ENCODE data around the gene LETM1. TPM values are rescaled to one million over a fixed set of nuclear protein-coding genes. Genes with fewer than 3 reads are reported as not detected.

The LETM1 gene
- total and polyA plus RNA-seq, 2 of the 13 experiments (the other 11 are each of a cell fraction or from before 2014, with no cell fraction given), result 9.7 to 41.6 TPM

DNA sequence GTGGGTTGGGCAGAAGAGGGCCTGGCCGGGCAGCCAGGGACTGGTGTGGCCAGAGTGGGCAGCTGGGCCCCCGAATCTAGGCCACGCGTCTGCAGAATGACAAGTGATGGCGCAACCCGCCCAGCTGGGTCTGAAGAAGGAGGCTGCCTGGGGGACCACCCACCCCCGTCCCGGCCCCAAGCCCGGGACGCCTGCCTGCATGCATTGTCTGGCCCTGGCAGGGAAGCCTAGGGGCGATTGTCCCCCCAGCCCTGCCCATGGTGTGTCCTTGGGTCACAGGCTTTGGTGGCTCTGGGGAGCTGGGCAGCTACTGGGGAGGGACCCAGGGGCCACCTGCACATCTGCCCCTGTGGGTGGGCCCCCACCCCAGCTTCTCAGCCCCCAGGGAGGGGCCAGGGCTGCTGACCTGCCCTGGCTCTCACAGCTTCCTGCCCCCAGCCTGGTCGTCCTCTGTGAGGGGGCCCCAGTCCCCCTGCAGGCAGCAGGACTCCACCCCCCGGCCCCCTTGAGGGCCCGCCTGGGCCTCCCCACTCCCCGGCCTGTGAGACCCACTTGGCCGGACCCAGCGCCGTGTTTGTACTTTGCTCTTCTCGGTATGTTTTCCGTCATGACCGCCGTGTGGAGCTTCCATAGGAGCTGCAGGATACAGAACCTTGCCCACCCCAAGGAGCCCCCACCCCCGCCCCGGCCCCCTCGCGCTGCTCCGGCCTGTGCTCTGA, 57.9 kb downstream of the LETM1 start (continued):
- TF ChIP-seq ZNF383 (CRISPR knock-in tag; IDR thresholded peaks at IDR 0.05; ENCODE audit: borderline replicate concordance), result no peak
- TF ChIP-seq, protein P1, sequence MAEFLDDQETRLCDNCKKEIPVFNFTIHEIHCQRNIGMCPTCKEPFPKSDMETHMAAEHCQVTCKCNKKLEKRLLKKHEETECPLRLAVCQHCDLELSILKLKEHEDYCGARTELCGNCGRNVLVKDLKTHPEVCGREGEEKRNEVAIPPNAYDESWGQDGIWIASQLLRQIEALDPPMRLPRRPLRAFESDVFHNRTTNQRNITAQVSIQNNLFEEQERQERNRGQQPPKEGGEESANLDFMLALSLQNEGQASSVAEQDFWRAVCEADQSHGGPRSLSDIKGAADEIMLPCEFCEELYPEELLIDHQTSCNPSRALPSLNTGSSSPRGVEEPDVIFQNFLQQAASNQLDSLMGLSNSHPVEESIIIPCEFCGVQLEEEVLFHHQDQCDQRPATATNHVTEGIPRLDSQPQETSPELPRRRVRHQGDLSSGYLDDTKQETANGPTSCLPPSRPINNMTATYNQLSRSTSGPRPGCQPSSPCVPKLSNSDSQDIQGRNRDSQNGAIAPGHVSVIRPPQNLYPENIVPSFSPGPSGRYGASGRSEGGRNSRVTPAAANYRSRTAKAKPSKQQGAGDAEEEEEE (CRISPR knock-in tag; IDR thresholded peaks at IDR 0.05; ENCODE audit: borderline replicate concordance), result 0 out of 2 replicates have a peak, but pooled peaks have one; percentile 23
- TF ChIP-seq ELF4 (CRISPR knock-in tag; IDR thresholded peaks at IDR 0.05; ENCODE audit: borderline replicate concordance), result no peak
- no peak for TF ChIP-seq ZFYVE20 (CRISPR knock-in tag; IDR thresholded peaks at IDR 0.05; ENCODE audit: borderline replicate concordance, low read depth)
- TF ChIP-seq, protein P2, sequence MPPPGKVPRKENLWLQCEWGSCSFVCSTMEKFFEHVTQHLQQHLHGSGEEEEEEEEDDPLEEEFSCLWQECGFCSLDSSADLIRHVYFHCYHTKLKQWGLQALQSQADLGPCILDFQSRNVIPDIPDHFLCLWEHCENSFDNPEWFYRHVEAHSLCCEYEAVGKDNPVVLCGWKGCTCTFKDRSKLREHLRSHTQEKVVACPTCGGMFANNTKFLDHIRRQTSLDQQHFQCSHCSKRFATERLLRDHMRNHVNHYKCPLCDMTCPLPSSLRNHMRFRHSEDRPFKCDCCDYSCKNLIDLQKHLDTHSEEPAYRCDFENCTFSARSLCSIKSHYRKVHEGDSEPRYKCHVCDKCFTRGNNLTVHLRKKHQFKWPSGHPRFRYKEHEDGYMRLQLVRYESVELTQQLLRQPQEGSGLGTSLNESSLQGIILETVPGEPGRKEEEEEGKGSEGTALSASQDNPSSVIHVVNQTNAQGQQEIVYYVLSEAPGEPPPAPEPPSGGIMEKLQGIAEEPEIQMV (CRISPR knock-in tag; IDR thresholded peaks at IDR 0.05; ENCODE audit: low read depth), result no peak
- TF ChIP-seq, protein P3, sequence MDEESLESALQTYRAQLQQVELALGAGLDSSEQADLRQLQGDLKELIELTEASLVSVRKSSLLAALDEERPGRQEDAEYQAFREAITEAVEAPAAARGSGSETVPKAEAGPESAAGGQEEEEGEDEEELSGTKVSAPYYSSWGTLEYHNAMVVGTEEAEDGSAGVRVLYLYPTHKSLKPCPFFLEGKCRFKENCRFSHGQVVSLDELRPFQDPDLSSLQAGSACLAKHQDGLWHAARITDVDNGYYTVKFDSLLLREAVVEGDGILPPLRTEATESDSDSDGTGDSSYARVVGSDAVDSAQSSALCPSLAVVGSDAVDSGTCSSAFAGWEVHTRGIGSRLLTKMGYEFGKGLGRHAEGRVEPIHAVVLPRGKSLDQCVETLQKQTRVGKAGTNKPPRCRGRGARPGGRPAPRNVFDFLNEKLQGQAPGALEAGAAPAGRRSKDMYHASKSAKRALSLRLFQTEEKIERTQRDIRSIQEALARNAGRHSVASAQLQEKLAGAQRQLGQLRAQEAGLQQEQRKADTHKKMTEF (CRISPR knock-in tag; IDR thresholded peaks at IDR 0.05), result peak; percentile 51; the same call in 1 of the 2 replicates
- no peak for TF ChIP-seq FOXO1 (CRISPR knock-in tag; IDR thresholded peaks at IDR 0.05)
- TF ChIP-seq ZNF20 (CRISPR knock-in tag; IDR thresholded peaks at IDR 0.05), result no peak
- no peak for TF ChIP-seq ZNF7 (CRISPR knock-in tag; IDR thresholded peaks at IDR 0.05)
- peak; percentile 65; the same call in 1 of the 2 replicates for TF ChIP-seq SP5 (CRISPR knock-in tag; IDR thresholded peaks at IDR 0.05; ENCODE audit: borderline replicate concordance, low read depth)
- TF ChIP-seq ZNF335 (CRISPR knock-in tag; IDR thresholded peaks at IDR 0.05), result no peak
- no peak for TF ChIP-seq ZFP41 (CRISPR knock-in tag; IDR thresholded peaks at IDR 0.05; ENCODE audit: borderline replicate concordance)
- TF ChIP-seq SP4 (CRISPR knock-in tag; IDR thresholded peaks at IDR 0.05), result no peak
- no peak for TF ChIP-seq ZNF572 (CRISPR knock-in tag; IDR thresholded peaks at IDR 0.05)
- no peak for TF ChIP-seq DNMT3B (CRISPR knock-in tag; conservative IDR thresholded peaks at IDR 0.05)
- no peak for TF ChIP-seq MTA3 (CRISPR knock-in tag; IDR thresholded peaks at IDR 0.05)
- TF ChIP-seq RBFOX2 (IDR thresholded peaks at IDR 0.05; ENCODE audit: low read depth, low read length), result peak; percentile 92
- no peak for TF ChIP-seq KDM1A (CRISPR knock-in tag; IDR thresholded peaks at IDR 0.05)
- no peak for TF ChIP-seq CBX2 (IDR thresholded peaks at IDR 0.05; ENCODE audit: low read depth, low read length)
- TF ChIP-seq CBX2 (CRISPR knock-in tag; IDR thresholded peaks at IDR 0.05; ENCODE audit: low read depth), result no peak
- TF ChIP-seq ZNF879 (CRISPR knock-in tag; IDR thresholded peaks at IDR 0.05), result no peak
- no peak for TF ChIP-seq BHLHE40 (IDR thresholded peaks at IDR 0.05; ENCODE audit: low read length)
- TF ChIP-seq TBX3 (IDR thresholded peaks at IDR 0.05; ENCODE audit: borderline replicate concordance), result no peak
